GM19438 (cell line): ENCODE results near the gene TATDN3.
"Not testable (repeated sequence)": the region's sequence is repeated elsewhere in the genome, so short reads cannot be mapped to it uniquely, and the experiment has no call there.

ENCODE experiments used
- ATAC-seq: cut with Tn5 transposase; IDR thresholded peaks from one replicate; pipeline ENCODE4 v1.9.1; 2021; ENCODE audit warnings: low read depth; ENCODE audit not compliant: unreplicated experiment

The TATDN3 gene

GRCh38 chr1:212827171-212827776, 35.6 kb downstream of the TATDN3 start:
- ATAC-seq = no peak

- no peak for ATAC-seq
Measured at GRCh38 chr1:212827831-212828278, 36.2 kb downstream of the TATDN3 start.

- ATAC-seq = no peak
Measured at GRCh38 chr1:212828395-212828794, 36.7 kb downstream of the TATDN3 start.

GRCh38 chr1:212833211-212834207, 41.8 kb downstream of the TATDN3 start:
- peak; percentile 83 for ATAC-seq

GRCh38 chr1:212838145-212838544, 46.5 kb downstream of the TATDN3 start:
- ATAC-seq = no peak

GRCh38 chr1:212844521-212844920, 52.8 kb downstream of the TATDN3 start:
- not testable (repeated sequence) for ATAC-seq

GRCh38 chr1:212847549-212847948, 55.9 kb downstream of the TATDN3 start, which contains the start of gene SPATA45:
SPATA45 (minus strand) TSS chr1:212847649; CDS start chr1:212836149, 11,500 bp downstream.
- no peak for ATAC-seq

- ATAC-seq = no peak
Measured at GRCh38 chr1:212852105-212852688, 60.5 kb downstream of the TATDN3 start.

GRCh38 chr1:212853658-212854057, 62.0 kb downstream of the TATDN3 start:
- ATAC-seq = no peak

- ATAC-seq = no peak
Measured at GRCh38 chr1:212856755-212857154, 65.1 kb downstream of the TATDN3 start.

- peak; percentile 95 for ATAC-seq
Measured at GRCh38 chr1:212857992-212858460, 66.3 kb downstream of the TATDN3 start, which contains the start of gene FLVCR1. FLVCR1 (plus strand) TSS chr1:212858275; CDS start chr1:212858453, 178 bp downstream.

GRCh38 chr1:212858461-212859265, 67.0 kb downstream of the TATDN3 start:
- peak; percentile 26 for ATAC-seq

GRCh38 chr1:212860713-212861581, 69.3 kb downstream of the TATDN3 start:
- no peak for ATAC-seq

GRCh38 chr1:212862111-212862690, 70.5 kb downstream of the TATDN3 start:
- no peak for ATAC-seq

GRCh38 chr1:212863345-212863744, 71.7 kb downstream of the TATDN3 start:
- ATAC-seq = not testable (repeated sequence)

- no peak for ATAC-seq
Measured at GRCh38 chr1:212864201-212864600, 72.5 kb downstream of the TATDN3 start.
